Stomach (tissue), 4 donors: ENCODE data around the gene GLT6D1.

ENCODE experiments used
- CTCF ChIP-seq, 7 experiments: fragments of 450-650 bp in 4 of 7; fragments of 200-600 bp in 3 of 7; sonication (generic) in 3 of 7; IDR thresholded peaks; one replicate each; pipeline ENCODE4 v1.5.1; 2016 to 2019; ENCODE audit warnings: antibody characterized with exemption in 7 of 7, control low read depth in 2 of 7, mild to moderate bottlenecking in 1 of 7
- POLR2AphosphoS5 ChIP-seq, 3 donors: sonication (generic); formaldehyde crosslinking; IDR thresholded peaks; one replicate each; pipeline ENCODE4 v1.6.1; 2016; ENCODE audit warnings: antibody characterized with exemption in 3 of 3

- no peak for TF ChIP-seq CTCF (IDR thresholded peaks at IDR 0.05)
- TF ChIP-seq POLR2AphosphoS5 (IDR thresholded peaks at IDR 0.05) = no peak
Measured at GRCh38 chr9:135644631-135645218, 5.4 kb upstream of the GLT6D1 start.
